Naive B cell (primary cell): ENCODE data around the gene AQR. TPM values are rescaled to one million over a fixed set of nuclear protein-coding genes. Genes with fewer than 3 reads are reported as not detected.

Experiments used
- ATAC-seq, 2 donors: fragments of 150-1000 bp; cut with Tn5 transposase; 2 replicates each; pipeline ENCODE4 v1.10.0; 2021; ENCODE audit warnings: low read depth in 2 of 2, mild to moderate bottlenecking in 2 of 2, moderate library complexity in 2 of 2
- DNase-seq: peaks from one replicate; pipeline ENCODE4 v3.0.0; 2022
- H3K27ac Mint-ChIP-seq, 6 donors: one replicate each; pipeline ENCODE4 v1.8.0; 2020 to 2022; ENCODE audit warnings: mild to moderate bottlenecking in 6 of 6, mixed read lengths in 6 of 6, moderate library complexity in 5 of 6, inconsistent platforms in 2 of 6
- H3K27me3 Mint-ChIP-seq, 3 donors: one replicate each; pipeline ENCODE4 v1.8.0; 2021 to 2022; ENCODE audit warnings: mixed read lengths in 3 of 3, mild to moderate bottlenecking in 1 of 3
- H3K36me3 Mint-ChIP-seq, 2 donors: one replicate each; pipeline ENCODE4 v1.8.0; 2020 to 2022; ENCODE audit warnings: mixed read lengths in 2 of 2, inconsistent platforms in 1 of 2, mild to moderate bottlenecking in 1 of 2
- H3K4me1 Mint-ChIP-seq, 3 donors: one replicate each; pipeline ENCODE4 v1.8.0; 2020 to 2022; ENCODE audit warnings: mixed read lengths in 3 of 3, inconsistent platforms in 1 of 3, mild to moderate bottlenecking in 1 of 3, moderate library complexity in 1 of 3
- H3K4me3 Mint-ChIP-seq, 8 donors: one replicate each; pipeline ENCODE4 v1.8.0; 2020 to 2022; ENCODE audit warnings: mild to moderate bottlenecking in 8 of 8, mixed read lengths in 8 of 8, moderate library complexity in 8 of 8, inconsistent platforms in 2 of 8
- H3K9me3 Mint-ChIP-seq, 7 donors: one replicate each; pipeline ENCODE4 v1.8.0; 2020 to 2022; ENCODE audit warnings: mixed read lengths in 7 of 7, mild to moderate bottlenecking in 5 of 7, inconsistent platforms in 2 of 7, moderate library complexity in 1 of 7
- polyA plus RNA-seq, 6 donors: library from polyadenylated mRNA; unstranded; fragments of 300-500 nt; fragmentation: Illumina TruSeq; gene quantifications; one replicate each; pipeline ENCODE4 v1.2.3, GENCODE V29; 2021; ENCODE audit warnings: low read depth in 6 of 6

The AQR gene
- 10 to 100 TPM in 4 of 6 donors, 1 to 10 TPM in 2; 6.3 to 16.6 (median 11.2) TPM for polyA plus RNA-seq

DNA sequence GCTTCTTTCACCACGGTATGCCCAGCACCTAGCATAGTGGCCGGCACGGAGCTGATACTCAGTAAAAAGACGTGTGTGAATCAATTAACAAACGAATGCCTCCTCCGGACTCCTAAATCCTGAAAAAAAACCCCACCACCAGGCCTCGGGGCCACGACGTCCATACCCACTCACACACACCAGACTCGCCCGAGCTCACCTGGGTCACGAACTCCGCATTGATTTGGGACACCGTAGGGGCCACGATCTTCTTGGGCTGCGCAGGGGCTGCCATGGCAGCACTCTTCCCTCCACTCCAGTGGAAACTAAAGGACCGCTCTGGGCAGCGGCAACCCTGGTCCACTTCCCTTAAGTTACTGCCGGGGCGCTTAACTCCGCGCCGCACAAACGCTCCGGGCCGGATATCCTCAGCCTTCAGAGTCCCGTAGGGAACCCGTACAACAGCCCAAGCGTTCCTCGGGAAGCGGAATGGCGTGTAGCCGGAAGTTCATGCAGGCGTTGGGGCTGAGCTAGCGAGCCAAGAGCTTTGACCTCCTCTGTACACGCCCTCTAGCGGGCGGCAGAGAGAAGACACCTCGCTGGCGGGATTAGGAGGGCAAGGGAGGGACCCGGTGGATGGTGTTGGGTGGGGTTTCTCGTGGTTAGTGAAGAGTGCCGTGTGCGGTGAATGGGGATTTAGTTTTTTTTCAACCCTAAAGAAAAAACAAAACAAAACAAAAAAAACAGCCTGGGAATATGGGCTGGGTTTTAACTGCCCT, at the start of gene AQR:
Gene AQR, minus strand, starts transcription at position 403 of the 758 bp plus-strand sequence. Its CDS starts 129 bp downstream, at position 274.
- H3K27me3 Mint-ChIP-seq = no peaks in the 10 kb centered on the region
- ATAC-seq (peak; percentile 91 to 93), DNase-seq (peak; percentile 87)
- peak within 1 kb of the TSS; percentile 95 to 100 (median 98) for H3K4me3 Mint-ChIP-seq
- H3K27ac Mint-ChIP-seq = peak within 1 kb of the TSS; percentile 74 to 98 (median 95)
- H3K4me1 Mint-ChIP-seq = peaks cover 40 to 49% (median 47%) of the 10 kb centered on the region in 3 donors
- no peaks in the 10 kb centered on the region for H3K9me3 Mint-ChIP-seq
- H3K36me3 Mint-ChIP-seq = peaks cover 1 to 17% of the 10 kb centered on the region in 2 donors

- H3K27ac Mint-ChIP-seq = no peak overlapping the region
- H3K4me1 Mint-ChIP-seq = no peaks in the 10 kb centered on the region
- ATAC-seq (no peak), DNase-seq (no peak)
- no peak overlapping the region for H3K4me3 Mint-ChIP-seq
- H3K9me3 Mint-ChIP-seq = no peaks in the 10 kb centered on the region
- peaks cover 10 to 19% (median 16%) of the 10 kb centered on the region in 3 donors for H3K27me3 Mint-ChIP-seq
- H3K36me3 Mint-ChIP-seq = no peaks in the 10 kb centered on the region
These were observed 44.7 kb upstream of the AQR start for GRCh38 chr15:35014241-35014640.

GRCh38 chr15:35013370-35013769, 43.8 kb upstream of the AQR start:
- no peak for ATAC-seq
- Mint-ChIP-seq H3K27me3 (peaks cover 10 to 19% (median 16%) of the 10 kb centered on the region in 3 donors), H3K36me3 (no peaks in the 10 kb centered on the region), H3K4me1 (no peaks in the 10 kb centered on the region), H3K9me3 (no peaks in the 10 kb centered on the region), H3K27ac (no peak overlapping the region), H3K4me3 (no peak overlapping the region)
- DNase-seq = no peak

DNA sequence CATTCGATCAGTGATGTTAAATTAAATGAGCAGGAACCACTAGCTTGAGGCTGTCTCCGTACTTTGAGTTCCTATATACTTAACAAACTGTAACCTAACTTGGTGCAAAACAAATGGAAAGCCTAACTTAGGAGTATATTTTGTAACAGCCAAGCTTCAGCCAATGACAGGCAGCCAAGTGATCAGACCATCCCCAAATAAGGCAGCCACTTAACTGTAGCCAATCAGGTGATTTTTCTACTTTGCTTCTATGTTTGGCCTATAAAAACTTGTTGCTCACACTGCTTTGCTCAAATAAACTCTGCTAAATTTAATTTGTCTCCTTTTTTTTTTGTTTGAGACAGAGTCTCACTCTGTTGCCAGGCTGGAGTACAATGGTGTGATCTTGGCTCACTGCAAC, 37.9 kb upstream of the AQR start:
- peaks cover 0 to 15% (median 10%) of the 10 kb centered on the region in 3 donors for H3K27me3 Mint-ChIP-seq
- no peaks in the 10 kb centered on the region for H3K36me3 Mint-ChIP-seq
- H3K9me3 Mint-ChIP-seq = no peaks in the 10 kb centered on the region

GRCh38 chr15:35005933-35006332, 36.4 kb upstream of the AQR start:
- ATAC-seq = no peak
- Mint-ChIP-seq H3K27me3 (peaks cover 0 to 14% (median 10%) of the 10 kb centered on the region in 3 donors), H3K4me3 (no peak overlapping the region)

More for the DNA sequence above, 37.9 kb upstream of the AQR start:
- no peak for ATAC-seq
- no peak overlapping the region for H3K27ac Mint-ChIP-seq
- DNase-seq = no peak
- no peaks in the 10 kb centered on the region for H3K4me1 Mint-ChIP-seq
- H3K4me3 Mint-ChIP-seq = no peak overlapping the region

DNA sequence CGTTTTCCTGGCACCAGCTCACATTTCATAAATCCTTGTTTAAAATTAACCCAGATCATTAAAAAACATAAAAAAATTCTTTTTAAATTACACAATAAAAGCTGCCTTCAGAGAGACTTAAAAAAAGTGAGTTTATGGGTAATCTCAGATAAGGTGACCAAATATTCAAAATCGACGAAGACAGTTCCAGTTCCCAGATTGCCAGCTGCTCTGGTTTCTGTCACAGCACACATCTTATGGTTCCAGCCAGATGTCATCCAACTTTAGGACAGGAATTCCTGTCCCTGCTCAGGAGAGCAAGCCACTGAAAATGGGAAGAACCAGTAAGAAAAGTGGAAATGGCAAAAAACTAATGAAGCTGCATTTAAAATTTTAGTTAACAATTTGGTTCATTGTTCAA, 34.4 kb upstream of the AQR start:
- no peak for DNase-seq
- no peaks in the 10 kb centered on the region for H3K9me3 Mint-ChIP-seq
- H3K27ac Mint-ChIP-seq = no peak overlapping the region
- peaks cover 2 to 18% (median 10%) of the 10 kb centered on the region in 3 donors for H3K27me3 Mint-ChIP-seq
- H3K4me3 Mint-ChIP-seq = no peak overlapping the region
- no peak for ATAC-seq
- H3K4me1 Mint-ChIP-seq = no peaks in the 10 kb centered on the region
- no peaks in the 10 kb centered on the region for H3K36me3 Mint-ChIP-seq

More at GRCh38 chr15:35005933-35006332, 36.4 kb upstream of the AQR start:
- no peak for DNase-seq
- H3K27ac Mint-ChIP-seq = no peak overlapping the region
- no peaks in the 10 kb centered on the region for H3K9me3 Mint-ChIP-seq
- no peaks in the 10 kb centered on the region for H3K4me1 Mint-ChIP-seq
- no peaks in the 10 kb centered on the region for H3K36me3 Mint-ChIP-seq

GRCh38 chr15:35000511-35000910, 31.0 kb upstream of the AQR start:
- Mint-ChIP-seq H3K27me3 (peaks cover 8 to 28% (median 12%) of the 10 kb centered on the region in 3 donors), H3K27ac (no peak overlapping the region)
- no peak for DNase-seq

GRCh38 chr15:34999906-35000305, 30.4 kb upstream of the AQR start:
- no peak overlapping the region for H3K4me3 Mint-ChIP-seq
- no peaks in the 10 kb centered on the region for H3K36me3 Mint-ChIP-seq
- ATAC-seq = no peak
- H3K9me3 Mint-ChIP-seq = no peaks in the 10 kb centered on the region
- peaks cover 11 to 26% (median 12%) of the 10 kb centered on the region in 3 donors for H3K27me3 Mint-ChIP-seq
- no peak for DNase-seq
- H3K27ac Mint-ChIP-seq = no peak overlapping the region
- no peaks in the 10 kb centered on the region for H3K4me1 Mint-ChIP-seq

More at GRCh38 chr15:35000511-35000910, 31.0 kb upstream of the AQR start:
- Mint-ChIP-seq H3K4me3 (no peak overlapping the region), H3K4me1 (no peaks in the 10 kb centered on the region), H3K9me3 (no peaks in the 10 kb centered on the region), H3K36me3 (no peaks in the 10 kb centered on the region)
- no peak for ATAC-seq

GRCh38 chr15:34994925-34995324, 25.4 kb upstream of the AQR start:
- Mint-ChIP-seq H3K4me3 (peak overlapping the region in 1 of 8 donors; percentile 12), H3K36me3 (no peaks in the 10 kb centered on the region), H3K4me1 (no peaks in the 10 kb centered on the region), H3K27ac (no peak overlapping the region), H3K9me3 (peaks cover 0 to 2% (median 0%) of the 10 kb centered on the region in 7 donors), H3K27me3 (peaks cover 11 to 47% (median 12%) of the 10 kb centered on the region in 3 donors)
- ATAC-seq (no peak), DNase-seq (no peak)

DNA sequence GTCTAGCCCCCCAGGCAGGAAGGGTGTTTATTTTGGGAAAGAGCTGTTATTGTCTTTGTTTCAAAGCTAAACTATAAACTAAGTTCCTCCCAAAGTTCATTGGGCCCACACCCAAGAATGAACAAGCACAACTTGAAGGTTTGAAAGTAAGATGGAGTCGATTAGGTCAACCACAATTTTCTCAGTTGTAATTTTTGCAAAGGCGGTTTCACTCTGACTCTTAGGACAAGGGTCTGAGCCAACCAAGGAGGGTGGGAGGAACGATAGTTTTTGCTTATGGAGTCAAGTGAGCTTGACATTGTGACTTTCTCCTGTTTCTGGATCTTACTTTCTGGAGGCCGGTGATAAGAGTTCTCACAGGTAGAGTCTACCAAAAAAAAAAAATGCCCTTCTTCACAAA, 24.3 kb upstream of the AQR start:
- H3K4me1 Mint-ChIP-seq = peaks cover 0 to 9% (median 5%) of the 10 kb centered on the region in 3 donors
- H3K9me3 Mint-ChIP-seq = peaks cover 0 to 2% (median 0%) of the 10 kb centered on the region in 7 donors
- no peak for DNase-seq
- H3K27ac Mint-ChIP-seq = no peak overlapping the region
- H3K36me3 Mint-ChIP-seq = no peaks in the 10 kb centered on the region
- ATAC-seq = no peak
- peak overlapping the region in 1 of 8 donors; percentile 6 for H3K4me3 Mint-ChIP-seq
- peaks cover 10 to 42% (median 11%) of the 10 kb centered on the region in 3 donors for H3K27me3 Mint-ChIP-seq

DNA sequence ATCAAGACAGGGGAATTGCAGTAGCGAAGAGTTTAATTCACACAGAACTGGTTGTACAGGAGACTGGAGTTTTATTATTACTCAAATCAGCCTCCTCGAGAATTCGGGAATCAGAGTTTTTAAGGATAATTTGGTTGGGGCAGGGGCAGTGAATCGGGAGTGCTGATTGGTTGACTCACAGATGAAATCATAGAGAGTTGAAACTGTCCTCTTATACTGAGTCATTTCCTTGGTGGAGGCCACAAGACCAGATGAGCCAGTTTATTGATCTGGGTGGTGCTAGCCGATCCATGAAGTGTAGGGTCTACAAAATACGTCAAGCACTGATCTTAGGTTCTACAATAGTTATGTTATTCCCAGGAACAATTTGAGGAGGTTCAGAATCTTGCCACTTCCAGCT, 23.9 kb upstream of the AQR start:
- H3K27ac Mint-ChIP-seq = no peak overlapping the region
- peak overlapping the region in 1 of 8 donors; percentile 6 for H3K4me3 Mint-ChIP-seq
- H3K27me3 Mint-ChIP-seq = peaks cover 6 to 38% (median 11%) of the 10 kb centered on the region in 3 donors
- ATAC-seq (no peak), DNase-seq (no peak)
- peaks cover 0 to 9% (median 5%) of the 10 kb centered on the region in 3 donors for H3K4me1 Mint-ChIP-seq
- peaks cover 0 to 2% (median 0%) of the 10 kb centered on the region in 7 donors for H3K9me3 Mint-ChIP-seq
- no peaks in the 10 kb centered on the region for H3K36me3 Mint-ChIP-seq

DNA sequence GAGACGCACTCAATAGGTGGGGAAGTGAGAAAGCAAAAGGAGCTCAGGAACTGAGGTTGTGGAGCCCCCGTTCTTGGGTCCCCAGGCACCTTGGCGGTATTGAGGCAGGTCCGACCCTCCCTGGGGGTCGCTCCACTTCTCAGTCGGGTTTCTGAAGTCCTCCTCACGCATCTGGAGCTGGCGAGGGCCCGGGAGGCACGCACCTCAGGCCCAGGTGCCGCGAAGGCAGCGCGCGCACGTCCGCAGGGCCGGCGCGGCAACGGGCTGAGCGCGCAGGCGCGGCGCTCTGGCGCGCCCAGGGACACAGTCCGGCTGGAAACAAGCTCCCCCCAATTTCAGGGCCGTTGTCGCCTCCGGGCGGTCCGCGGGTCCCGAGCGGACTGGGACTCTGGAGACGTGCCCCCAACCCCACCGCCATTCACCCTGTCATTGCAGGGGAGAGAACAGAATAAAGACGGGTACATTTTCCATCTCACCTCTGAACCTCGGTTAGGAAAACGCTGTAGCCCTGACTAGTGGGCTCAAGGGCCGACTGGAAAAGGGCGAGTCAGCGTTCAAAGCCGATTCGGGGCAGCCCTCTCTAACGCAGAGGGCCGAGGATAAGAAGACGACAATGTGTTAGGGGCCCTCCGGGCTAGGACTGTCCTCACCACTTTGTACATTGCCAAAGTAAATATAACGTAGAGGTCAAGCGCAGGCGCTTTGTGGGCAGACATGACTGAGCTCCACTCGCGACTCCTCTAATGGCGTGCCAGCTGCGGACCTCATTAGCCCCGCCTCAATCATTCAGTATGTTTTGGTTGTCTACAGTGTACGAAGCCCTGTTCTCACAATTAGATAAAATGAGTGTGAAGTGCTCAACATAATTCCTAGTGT, 18.7 kb upstream of the AQR start, which contains the start of gene ZNF770:
Gene ZNF770, minus strand, starts transcription at position 261 of the 876 bp plus-strand sequence. CDS start 4,853 bp downstream, outside the sequence.
- Mint-ChIP-seq H3K27me3 (peaks cover 0 to 8% (median 0%) of the 10 kb centered on the region in 3 donors), H3K36me3 (no peaks in the 10 kb centered on the region), H3K27ac (peak within 1 kb of the TSS; percentile 96 to 99 (median 98)), H3K4me3 (peak within 1 kb of the TSS; percentile 97 to 99 (median 98)), H3K4me1 (peaks cover 15 to 39% (median 27%) of the 10 kb centered on the region in 3 donors), H3K9me3 (peaks cover 0 to 1% (median 0%) of the 10 kb centered on the region in 7 donors)
- DNase-seq (peak; percentile 83), ATAC-seq (peak; percentile 76 to 80)

DNA sequence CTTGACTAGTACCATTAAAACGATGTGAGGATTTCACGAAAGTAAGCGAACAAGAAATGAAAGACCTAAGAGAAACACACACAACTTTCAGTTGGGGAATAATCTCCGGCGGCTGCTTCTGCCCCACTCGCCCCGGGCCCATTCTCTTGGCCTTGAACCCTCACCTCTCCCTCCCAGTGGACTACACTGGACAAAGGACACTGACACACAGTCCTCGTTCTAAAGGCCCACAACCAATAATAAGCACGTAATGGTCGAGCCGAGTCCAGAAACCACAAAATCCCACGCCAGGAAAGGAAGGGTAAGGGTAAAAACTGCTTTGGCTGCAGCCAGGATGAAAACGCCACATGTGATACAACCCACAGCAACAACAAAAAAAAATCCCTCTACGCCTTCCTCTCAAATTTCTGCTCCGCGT, 18.1 kb upstream of the AQR start:
- Mint-ChIP-seq H3K4me1 (peaks cover 15 to 39% (median 27%) of the 10 kb centered on the region in 3 donors), H3K27ac (peak overlapping the region; percentile 96 to 99 (median 98)), H3K36me3 (no peaks in the 10 kb centered on the region), H3K9me3 (no peaks in the 10 kb centered on the region), H3K27me3 (peaks cover 0 to 4% (median 0%) of the 10 kb centered on the region in 3 donors), H3K4me3 (peak overlapping the region; percentile 97 to 99 (median 98))
- no peak for ATAC-seq
- no peak for DNase-seq
